B cell (primary cell): Measurements from ENCODE around the gene GRAMD1C.

Experiments used
- EZH2 ChIP-seq: IDR thresholded peaks from 2 replicates; pipeline ENCODE4 v1.6.1; 2012; ENCODE audit warnings: borderline replicate concordance, low read depth, mild to moderate bottlenecking, moderate library complexity, low read length; ENCODE audit not compliant: insufficient read depth, poor library complexity, severe bottlenecking
- TF ChIP-seq, protein P1 (sequence below): fragments of 200-600 bp; IDR thresholded peaks from one replicate; pipeline ENCODE4 v1.8.0; 2022; ENCODE audit warnings: antibody characterized with exemption, mild to moderate bottlenecking

DNA sequence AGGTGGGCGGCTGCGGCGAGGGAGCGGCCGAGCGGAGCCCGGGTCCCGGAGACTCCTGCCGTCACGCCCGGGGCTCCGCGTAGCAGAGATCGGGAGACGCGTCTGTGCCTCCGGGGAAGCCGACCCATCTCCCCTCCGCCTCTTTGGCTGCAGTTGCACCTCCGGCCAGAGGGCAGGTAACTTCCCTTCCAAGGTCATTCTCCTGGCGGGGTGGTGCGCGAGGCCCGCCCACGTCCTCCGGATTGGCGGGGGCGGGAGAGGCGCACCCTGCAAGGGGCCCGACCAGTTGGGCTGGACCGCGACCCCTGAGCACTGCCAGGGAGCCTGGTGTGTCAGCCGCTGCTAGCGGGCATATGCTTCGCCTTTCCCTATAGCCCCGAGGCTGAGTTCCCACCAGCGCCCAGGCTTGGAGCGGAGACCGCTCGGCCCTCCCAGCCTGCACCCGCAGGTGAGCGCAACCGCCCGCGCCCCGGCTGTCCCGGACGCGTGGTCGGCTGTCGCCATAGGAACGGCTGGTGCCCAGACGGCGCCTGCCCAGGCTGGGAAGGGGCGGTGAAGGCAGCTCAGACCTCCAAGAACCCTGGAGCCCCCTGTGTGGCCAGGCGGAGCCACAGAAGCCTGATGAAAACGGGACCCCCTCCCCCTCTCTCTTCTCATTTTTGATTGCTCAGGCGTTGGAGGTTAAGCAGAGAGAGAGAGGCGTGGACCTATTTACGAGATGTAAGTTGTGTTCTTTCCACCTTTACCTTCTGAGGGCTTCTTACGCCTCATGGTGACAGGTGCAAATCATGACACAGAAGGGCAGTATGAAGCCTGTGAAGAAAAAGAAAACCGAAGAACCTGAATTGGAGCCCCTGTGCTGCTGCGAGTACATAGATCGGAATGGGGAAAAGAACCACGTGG is 109.7 kb downstream of the GRAMD1C start:
- TF ChIP-seq, protein P1, sequence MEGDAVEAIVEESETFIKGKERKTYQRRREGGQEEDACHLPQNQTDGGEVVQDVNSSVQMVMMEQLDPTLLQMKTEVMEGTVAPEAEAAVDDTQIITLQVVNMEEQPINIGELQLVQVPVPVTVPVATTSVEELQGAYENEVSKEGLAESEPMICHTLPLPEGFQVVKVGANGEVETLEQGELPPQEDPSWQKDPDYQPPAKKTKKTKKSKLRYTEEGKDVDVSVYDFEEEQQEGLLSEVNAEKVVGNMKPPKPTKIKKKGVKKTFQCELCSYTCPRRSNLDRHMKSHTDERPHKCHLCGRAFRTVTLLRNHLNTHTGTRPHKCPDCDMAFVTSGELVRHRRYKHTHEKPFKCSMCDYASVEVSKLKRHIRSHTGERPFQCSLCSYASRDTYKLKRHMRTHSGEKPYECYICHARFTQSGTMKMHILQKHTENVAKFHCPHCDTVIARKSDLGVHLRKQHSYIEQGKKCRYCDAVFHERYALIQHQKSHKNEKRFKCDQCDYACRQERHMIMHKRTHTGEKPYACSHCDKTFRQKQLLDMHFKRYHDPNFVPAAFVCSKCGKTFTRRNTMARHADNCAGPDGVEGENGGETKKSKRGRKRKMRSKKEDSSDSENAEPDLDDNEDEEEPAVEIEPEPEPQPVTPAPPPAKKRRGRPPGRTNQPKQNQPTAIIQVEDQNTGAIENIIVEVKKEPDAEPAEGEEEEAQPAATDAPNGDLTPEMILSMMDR: no peak
- no peak for TF ChIP-seq EZH2
